ENCODE results near the gene ACAP2.

ACAP2 gene

DNA sequence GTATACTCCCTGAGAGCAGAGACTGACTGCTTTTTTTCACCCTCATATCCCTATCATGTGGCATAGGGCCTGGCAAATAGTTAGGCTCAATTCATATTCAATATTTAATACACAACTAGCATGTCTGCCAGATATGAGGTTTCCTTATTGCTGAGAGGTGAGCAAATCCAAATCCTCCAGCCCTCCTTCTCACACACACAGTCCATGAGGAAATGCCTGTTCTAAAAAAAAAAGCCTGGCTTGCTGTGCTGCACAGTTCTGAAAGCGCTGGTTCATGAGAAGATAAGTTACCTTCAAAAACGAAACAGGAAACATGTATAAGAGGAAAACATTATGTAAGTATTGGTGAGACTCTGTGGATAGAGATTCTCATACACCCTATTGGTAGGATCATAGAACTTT, 15.5 kb upstream of the ACAP2 start:
- Histone ChIP-seq H3K36me3 (ENCODE audit: insufficient read depth, low read length) (no peaks in the 10 kb centered on the region), H3K4me3 (ENCODE audit: low read depth in 1 of 2, low read length in 2 of 2) (no peak overlapping the region), H3K27ac (ENCODE audit: low read depth, low read length) (no peak overlapping the region), H3K4me1 (ENCODE audit: insufficient read depth, low read length) (no peaks in the 10 kb centered on the region), H3K9ac (ENCODE audit: low read length) (no peak overlapping the region), H3K9me3 (ENCODE audit: low read length) (no peaks in the 10 kb centered on the region), H3K27me3 (ENCODE audit: control insufficient read depth in 1 of 2, insufficient read depth in 2 of 2, low read length in 2 of 2) (no peaks in the 10 kb centered on the region)

DNA sequence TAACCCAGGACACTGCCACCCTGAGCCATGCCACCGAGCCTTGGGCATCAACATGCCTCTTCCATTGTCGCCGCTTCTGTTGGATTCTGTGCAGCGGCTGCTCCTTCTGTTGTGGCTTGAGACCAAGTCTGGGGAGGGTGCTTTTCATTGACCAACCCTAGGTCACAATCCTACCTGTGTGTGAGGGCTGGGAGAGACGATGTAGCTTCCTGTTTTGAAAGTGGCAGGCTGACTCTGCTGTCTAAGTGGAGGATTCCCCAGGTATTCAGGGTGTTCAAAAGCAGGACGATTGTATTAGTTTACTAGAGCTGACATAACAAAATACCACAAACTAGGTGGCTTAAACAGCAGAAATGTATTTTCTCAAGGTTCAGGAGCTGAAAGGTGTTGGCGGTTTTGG, 13.0 kb upstream of the ACAP2 start:
- Histone ChIP-seq H3K9me3 (ENCODE audit: low read length) (no peaks in the 10 kb centered on the region), H3K36me3 (ENCODE audit: insufficient read depth, low read length) (no peaks in the 10 kb centered on the region), H3K9ac (ENCODE audit: low read length) (no peak overlapping the region), H3K27me3 (ENCODE audit: control insufficient read depth in 1 of 2, insufficient read depth in 2 of 2, low read length in 2 of 2) (no peaks in the 10 kb centered on the region), H3K4me3 (ENCODE audit: low read depth in 1 of 2, low read length in 2 of 2) (no peak overlapping the region), H3K4me1 (ENCODE audit: insufficient read depth, low read length) (no peaks in the 10 kb centered on the region), H3K27ac (ENCODE audit: low read depth, low read length) (no peak overlapping the region)

DNA sequence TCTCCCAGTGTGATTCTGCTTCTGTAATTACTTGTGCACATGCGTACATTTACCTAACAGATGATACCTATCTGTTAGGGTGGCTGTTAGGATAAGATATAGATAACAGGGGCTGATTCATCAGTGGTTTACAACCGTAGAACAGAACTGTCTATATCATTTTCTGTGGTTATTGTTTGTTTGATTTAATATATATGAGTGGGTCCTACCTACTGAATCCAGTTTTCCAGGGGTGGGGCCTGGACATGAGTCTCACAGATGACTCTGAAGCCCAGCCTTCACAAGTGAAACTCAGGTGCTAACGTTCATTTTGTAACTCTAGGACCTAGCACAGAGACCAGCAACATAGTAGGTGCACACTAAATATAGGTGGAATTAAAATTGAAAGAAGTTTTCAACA, 10.4 kb upstream of the ACAP2 start:
- Histone ChIP-seq H3K9me3 (ENCODE audit: low read length) (no peaks in the 10 kb centered on the region), H3K4me3 (ENCODE audit: low read depth in 1 of 2, low read length in 2 of 2) (no peak overlapping the region), H3K9ac (ENCODE audit: low read length) (no peak overlapping the region), H3K27me3 (ENCODE audit: control insufficient read depth in 1 of 2, insufficient read depth in 2 of 2, low read length in 2 of 2) (no peaks in the 10 kb centered on the region), H3K4me1 (ENCODE audit: insufficient read depth, low read length) (no peaks in the 10 kb centered on the region), H3K36me3 (ENCODE audit: insufficient read depth, low read length) (no peaks in the 10 kb centered on the region), H3K27ac (ENCODE audit: low read depth, low read length) (no peak overlapping the region)

DNA sequence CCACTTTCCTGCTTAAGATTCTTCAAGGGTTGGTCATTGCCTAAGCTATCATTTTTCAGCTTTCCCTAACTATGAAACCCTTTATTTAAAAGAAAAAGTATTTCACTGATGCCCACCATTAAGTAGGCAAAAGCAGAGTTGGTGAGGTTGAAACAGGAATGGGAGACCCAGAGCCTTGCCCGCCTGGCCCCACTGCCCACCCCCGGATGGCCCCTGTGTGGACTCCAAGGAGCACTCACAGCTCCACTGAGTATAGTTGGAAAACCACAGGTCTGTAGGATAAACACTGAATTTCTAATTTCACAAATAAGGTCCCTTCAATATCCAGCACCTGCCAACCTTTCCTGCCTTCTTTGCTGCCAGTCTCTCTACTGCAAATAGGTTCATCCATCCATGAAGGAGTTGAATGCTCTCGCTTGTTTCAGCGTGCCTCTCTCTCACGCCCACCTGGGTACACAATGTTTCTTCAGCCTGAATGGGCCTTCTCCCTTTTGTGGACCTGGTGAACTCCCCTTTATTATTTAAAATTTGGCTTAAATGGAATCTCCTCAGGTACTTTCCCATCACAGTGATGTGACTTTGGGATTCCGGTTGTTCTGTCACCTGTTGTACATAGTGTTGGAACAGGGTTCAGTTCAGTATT, 8.7 kb upstream of the ACAP2 start:
- H3K9ac ChIP-seq (ENCODE audit: low read length) = no peak overlapping the region
- H3K36me3 ChIP-seq (ENCODE audit: insufficient read depth, low read length) = no peaks in the 10 kb centered on the region
- no peak overlapping the region for H3K4me3 ChIP-seq (ENCODE audit: low read depth in 1 of 2, low read length in 2 of 2)
- H3K9me3 ChIP-seq (ENCODE audit: low read length) = no peaks in the 10 kb centered on the region
- H3K27ac ChIP-seq (ENCODE audit: low read depth, low read length) = no peak overlapping the region
- H3K4me1 ChIP-seq (ENCODE audit: insufficient read depth, low read length) = no peaks in the 10 kb centered on the region
- no peaks in the 10 kb centered on the region for H3K27me3 ChIP-seq (ENCODE audit: control insufficient read depth in 1 of 2, insufficient read depth in 2 of 2, low read length in 2 of 2)

DNA sequence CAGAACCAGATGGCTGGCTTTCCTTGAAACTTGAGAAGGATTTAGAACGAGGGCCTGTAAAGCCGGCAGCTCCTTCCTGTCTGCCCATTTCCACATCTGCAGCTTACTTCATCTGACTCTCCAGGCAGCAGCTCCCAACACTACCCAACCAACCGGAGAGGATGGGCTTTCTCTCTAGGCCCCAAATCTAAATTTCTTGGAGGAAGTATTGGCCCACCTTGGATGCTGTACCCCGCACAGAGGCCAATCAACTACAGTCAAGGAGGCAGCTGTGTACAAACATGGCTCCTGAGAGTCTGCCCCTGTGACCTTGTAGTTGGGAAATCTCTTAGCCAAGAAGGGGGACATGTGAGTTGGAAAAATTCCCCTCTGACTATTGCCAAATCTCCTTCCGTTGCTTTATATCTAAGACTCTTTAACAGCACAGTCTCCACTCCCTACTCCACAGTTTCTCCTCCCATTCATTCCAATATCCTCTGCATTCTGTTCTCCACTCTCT, 8.0 kb upstream of the ACAP2 start:
- Histone ChIP-seq H3K36me3 (ENCODE audit: insufficient read depth, low read length) (no peaks in the 10 kb centered on the region), H3K4me1 (ENCODE audit: insufficient read depth, low read length) (no peaks in the 10 kb centered on the region), H3K9ac (ENCODE audit: low read length) (no peak overlapping the region), H3K4me3 (ENCODE audit: low read depth in 1 of 2, low read length in 2 of 2) (no peak overlapping the region), H3K27ac (ENCODE audit: low read depth, low read length) (no peak overlapping the region), H3K9me3 (ENCODE audit: low read length) (no peaks in the 10 kb centered on the region), H3K27me3 (ENCODE audit: control insufficient read depth in 1 of 2, insufficient read depth in 2 of 2, low read length in 2 of 2) (no peaks in the 10 kb centered on the region)

DNA sequence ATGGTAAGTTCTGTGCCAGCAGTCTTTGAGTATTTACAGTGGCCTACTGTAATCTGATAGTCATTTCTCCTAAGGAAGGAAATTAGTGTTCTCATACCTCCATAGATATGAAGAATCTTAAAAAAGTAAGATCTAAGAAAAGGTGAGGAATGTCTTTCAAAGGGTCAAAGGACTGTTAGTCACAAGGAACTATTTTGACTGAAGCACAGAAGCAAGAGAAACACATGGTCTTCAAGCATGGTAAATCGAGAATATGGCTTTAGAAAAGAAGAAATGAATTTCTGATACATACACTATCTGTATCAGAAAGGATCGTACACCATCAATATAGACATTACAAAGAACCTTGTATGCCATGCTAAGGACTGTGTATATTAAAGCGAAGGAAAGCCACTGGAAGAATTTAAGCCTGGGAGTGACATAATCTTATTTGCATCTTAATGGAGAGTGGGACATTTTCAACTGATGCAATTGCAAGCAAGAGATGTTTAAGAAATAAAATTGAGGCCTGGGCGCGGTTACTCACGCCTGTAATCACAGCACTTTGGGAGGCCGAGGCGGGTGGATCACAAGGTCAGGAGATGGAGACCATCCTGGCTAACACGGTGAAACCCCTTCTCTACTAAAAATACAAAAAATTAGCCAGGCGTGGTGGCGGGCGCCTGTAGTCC, 5.5 kb upstream of the ACAP2 start:
- H3K27me3 ChIP-seq (ENCODE audit: control insufficient read depth in 1 of 2, insufficient read depth in 2 of 2, low read length in 2 of 2) = no peaks in the 10 kb centered on the region
- H3K4me3 ChIP-seq (ENCODE audit: low read depth in 1 of 2, low read length in 2 of 2) = no peak overlapping the region
- peaks cover 9% of the 10 kb centered on the region for H3K4me1 ChIP-seq (ENCODE audit: insufficient read depth, low read length)
- H3K36me3 ChIP-seq (ENCODE audit: insufficient read depth, low read length) = no peaks in the 10 kb centered on the region
- H3K9me3 ChIP-seq (ENCODE audit: low read length) = no peaks in the 10 kb centered on the region
- no peak overlapping the region for H3K9ac ChIP-seq (ENCODE audit: low read length)
- H3K27ac ChIP-seq (ENCODE audit: low read depth, low read length) = no peak overlapping the region

DNA sequence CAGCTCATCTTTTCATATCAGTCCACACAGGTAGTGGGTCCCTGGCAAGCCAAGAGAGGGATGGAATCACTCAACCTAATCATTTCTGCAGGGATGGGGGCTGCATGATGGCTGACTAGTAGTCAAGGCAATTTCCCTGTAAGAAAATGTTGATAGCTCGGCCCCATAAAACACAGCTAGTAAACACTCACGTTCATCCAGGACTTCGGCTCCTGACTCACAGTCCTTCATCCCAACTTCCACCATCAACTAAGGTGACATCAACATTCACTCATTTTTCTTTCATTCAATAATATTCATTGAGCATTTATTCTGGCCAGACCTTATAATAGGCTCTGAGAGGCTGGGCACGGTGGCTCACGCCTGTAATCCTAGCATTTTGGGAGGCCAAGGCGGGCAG, 4.4 kb upstream of the ACAP2 start:
- H3K27ac ChIP-seq (ENCODE audit: low read depth, low read length) = no peak overlapping the region
- no peak overlapping the region for H3K9ac ChIP-seq (ENCODE audit: low read length)
- peaks cover 9% of the 10 kb centered on the region for H3K4me1 ChIP-seq (ENCODE audit: insufficient read depth, low read length)
- no peaks in the 10 kb centered on the region for H3K27me3 ChIP-seq (ENCODE audit: control insufficient read depth in 1 of 2, insufficient read depth in 2 of 2, low read length in 2 of 2)
- no peaks in the 10 kb centered on the region for H3K36me3 ChIP-seq (ENCODE audit: insufficient read depth, low read length)
- no peak overlapping the region for H3K4me3 ChIP-seq (ENCODE audit: low read depth in 1 of 2, low read length in 2 of 2)
- no peaks in the 10 kb centered on the region for H3K9me3 ChIP-seq (ENCODE audit: low read length)

DNA sequence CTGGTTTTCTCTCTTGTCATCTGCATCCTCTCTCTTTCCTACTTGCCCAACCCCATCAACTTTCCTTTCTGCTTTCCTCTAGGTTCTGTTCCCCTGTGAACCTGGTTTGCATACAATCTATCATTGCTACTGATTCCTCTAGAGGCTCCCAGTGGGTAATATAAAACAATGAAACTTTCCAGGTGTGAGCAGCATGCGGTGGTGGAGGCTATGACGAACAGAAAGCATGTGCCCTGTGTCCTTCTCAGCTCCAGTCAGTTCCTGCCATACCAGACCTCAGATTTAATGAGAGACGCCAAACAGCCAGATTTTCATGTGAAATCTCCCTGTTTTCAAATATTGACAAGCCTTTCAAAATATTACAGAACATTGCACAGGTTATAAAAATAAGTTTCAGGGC, 3.5 kb upstream of the ACAP2 start:
- no peak overlapping the region for H3K27ac ChIP-seq (ENCODE audit: low read depth, low read length)

DNA sequence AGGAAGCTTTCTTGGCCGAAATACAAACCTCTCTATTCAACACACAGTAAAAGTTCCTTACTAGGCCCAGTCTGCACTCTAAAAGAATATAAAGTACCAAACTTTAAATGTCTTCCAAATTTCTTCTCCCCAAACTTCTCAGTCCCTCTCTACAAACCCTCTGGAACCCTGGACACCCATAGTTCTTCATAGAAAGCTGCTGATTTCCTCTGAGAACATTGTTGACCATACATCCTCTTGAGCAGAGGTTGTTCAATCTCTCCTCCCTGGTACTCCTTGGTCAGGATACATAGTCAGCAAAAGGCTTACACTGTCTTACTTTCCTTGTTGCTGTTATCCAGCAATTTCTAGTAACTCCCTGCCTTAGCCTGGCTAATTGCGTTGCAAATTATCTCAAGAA, 3.1 kb upstream of the ACAP2 start:
- no peak overlapping the region for H3K9ac ChIP-seq (ENCODE audit: low read length)
- peaks cover 18% of the 10 kb centered on the region for H3K4me1 ChIP-seq (ENCODE audit: insufficient read depth, low read length)
- no peaks in the 10 kb centered on the region for H3K36me3 ChIP-seq (ENCODE audit: insufficient read depth, low read length)
- no peaks in the 10 kb centered on the region for H3K27me3 ChIP-seq (ENCODE audit: control insufficient read depth in 1 of 2, insufficient read depth in 2 of 2, low read length in 2 of 2)
- no peaks in the 10 kb centered on the region for H3K9me3 ChIP-seq (ENCODE audit: low read length)
- H3K27ac ChIP-seq (ENCODE audit: low read depth, low read length) = no peak overlapping the region
- H3K4me3 ChIP-seq (ENCODE audit: low read depth in 1 of 2, low read length in 2 of 2) = no peak overlapping the region

More for the DNA sequence above, 3.5 kb upstream of the ACAP2 start:
- Histone ChIP-seq H3K4me1 (ENCODE audit: insufficient read depth, low read length) (peaks cover 14% of the 10 kb centered on the region), H3K9me3 (ENCODE audit: low read length) (no peaks in the 10 kb centered on the region), H3K27me3 (ENCODE audit: control insufficient read depth in 1 of 2, insufficient read depth in 2 of 2, low read length in 2 of 2) (no peaks in the 10 kb centered on the region), H3K36me3 (ENCODE audit: insufficient read depth, low read length) (no peaks in the 10 kb centered on the region), H3K9ac (ENCODE audit: low read length) (no peak overlapping the region), H3K4me3 (ENCODE audit: low read depth in 1 of 2, low read length in 2 of 2) (no peak overlapping the region)

DNA sequence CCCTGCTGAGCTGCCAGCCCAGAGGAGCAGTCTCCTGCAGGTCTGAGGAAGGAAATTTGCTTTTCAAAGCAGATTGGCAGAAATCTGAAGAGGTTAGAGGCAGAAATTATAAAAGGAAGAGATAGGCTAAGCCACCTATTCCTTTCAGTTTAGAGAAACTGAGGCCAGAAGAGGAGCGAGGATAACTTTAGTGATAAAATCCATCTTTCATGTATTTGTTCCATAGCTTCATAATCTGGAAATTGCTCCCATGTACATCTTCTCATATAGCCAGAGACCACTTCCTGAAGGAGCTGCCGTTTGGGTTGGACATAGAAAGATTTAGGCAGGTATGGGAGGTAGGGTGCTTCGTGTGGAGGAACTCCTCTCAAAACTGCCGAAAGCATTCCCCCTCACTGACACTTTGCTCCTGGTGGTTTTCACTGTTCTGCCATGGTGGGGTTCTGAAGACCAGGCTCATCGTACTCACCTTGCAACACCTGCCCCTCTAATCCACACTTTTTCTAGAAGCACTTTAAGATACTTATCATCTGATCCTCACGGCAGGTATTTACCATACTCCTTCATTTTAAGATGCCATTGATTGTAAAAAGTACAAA, 670 bp upstream of the ACAP2 start:
- H3K9ac ChIP-seq (ENCODE audit: low read length) = peak overlapping the region; percentile 41
- no peaks in the 10 kb centered on the region for H3K27me3 ChIP-seq (ENCODE audit: control insufficient read depth in 1 of 2, insufficient read depth in 2 of 2, low read length in 2 of 2)
- peak overlapping the region; percentile 15 for H3K27ac ChIP-seq (ENCODE audit: low read depth, low read length)
- H3K4me1 ChIP-seq (ENCODE audit: insufficient read depth, low read length) = peaks cover 26% of the 10 kb centered on the region
- H3K9me3 ChIP-seq (ENCODE audit: low read length) = no peaks in the 10 kb centered on the region
- peak overlapping the region in 1 of 2 donors; percentile 49 for H3K4me3 ChIP-seq (ENCODE audit: low read depth in 1 of 2, low read length in 2 of 2)
- H3K36me3 ChIP-seq (ENCODE audit: insufficient read depth, low read length) = no peaks in the 10 kb centered on the region

DNA sequence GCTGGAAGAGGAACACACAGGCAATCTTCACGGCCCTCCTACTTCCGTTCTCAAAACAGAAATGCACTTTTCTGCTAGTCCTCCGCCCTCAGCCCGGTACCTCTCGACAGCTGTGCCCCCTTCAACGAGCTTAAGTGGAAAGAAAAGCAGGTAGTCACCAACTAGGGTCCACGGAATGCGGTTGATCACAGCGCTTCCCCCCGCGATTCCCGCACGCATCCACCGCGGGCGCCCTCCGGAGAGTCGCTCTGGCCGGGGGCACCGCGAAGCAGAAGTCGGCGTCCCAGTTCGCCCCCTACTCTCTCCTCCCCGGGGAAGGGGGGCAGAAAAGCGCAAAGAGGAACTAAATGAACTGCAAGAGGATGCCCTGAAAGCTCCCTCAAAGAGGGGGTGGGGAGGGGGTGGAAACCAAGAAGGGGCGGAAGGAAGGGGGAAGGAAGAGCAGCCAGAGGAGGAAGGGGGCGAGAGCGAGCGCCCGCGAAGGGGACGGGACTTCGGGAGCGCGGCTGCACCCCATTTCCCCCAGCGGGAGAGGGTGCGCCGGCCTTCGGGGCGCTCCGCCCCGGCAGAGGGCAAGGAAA, 738 bp downstream of the ACAP2 start:
- peak overlapping the region; percentile 88 to 90 for H3K4me3 ChIP-seq (ENCODE audit: low read depth in 1 of 2, low read length in 2 of 2)
- peak overlapping the region; percentile 84 for H3K9ac ChIP-seq (ENCODE audit: low read length)
- H3K27ac ChIP-seq (ENCODE audit: low read depth, low read length) = peak overlapping the region; percentile 94
- H3K4me1 ChIP-seq (ENCODE audit: insufficient read depth, low read length) = peaks cover 26% of the 10 kb centered on the region
- H3K27me3 ChIP-seq (ENCODE audit: control insufficient read depth in 1 of 2, insufficient read depth in 2 of 2, low read length in 2 of 2) = no peaks in the 10 kb centered on the region
- H3K36me3 ChIP-seq (ENCODE audit: insufficient read depth, low read length) = no peaks in the 10 kb centered on the region
- H3K9me3 ChIP-seq (ENCODE audit: low read length) = no peaks in the 10 kb centered on the region

All from muscle layer of colon (tissue), 2 donors.